Measurements from ENCODE around the gene SIDT2. TPM values are rescaled to one million over a fixed set of nuclear protein-coding genes. Genes with fewer than 3 reads are reported as not detected.

The SIDT2 gene
- total RNA-seq, 2 donors from 2014 or later, result 42.0 to 88.7 TPM

DNA sequence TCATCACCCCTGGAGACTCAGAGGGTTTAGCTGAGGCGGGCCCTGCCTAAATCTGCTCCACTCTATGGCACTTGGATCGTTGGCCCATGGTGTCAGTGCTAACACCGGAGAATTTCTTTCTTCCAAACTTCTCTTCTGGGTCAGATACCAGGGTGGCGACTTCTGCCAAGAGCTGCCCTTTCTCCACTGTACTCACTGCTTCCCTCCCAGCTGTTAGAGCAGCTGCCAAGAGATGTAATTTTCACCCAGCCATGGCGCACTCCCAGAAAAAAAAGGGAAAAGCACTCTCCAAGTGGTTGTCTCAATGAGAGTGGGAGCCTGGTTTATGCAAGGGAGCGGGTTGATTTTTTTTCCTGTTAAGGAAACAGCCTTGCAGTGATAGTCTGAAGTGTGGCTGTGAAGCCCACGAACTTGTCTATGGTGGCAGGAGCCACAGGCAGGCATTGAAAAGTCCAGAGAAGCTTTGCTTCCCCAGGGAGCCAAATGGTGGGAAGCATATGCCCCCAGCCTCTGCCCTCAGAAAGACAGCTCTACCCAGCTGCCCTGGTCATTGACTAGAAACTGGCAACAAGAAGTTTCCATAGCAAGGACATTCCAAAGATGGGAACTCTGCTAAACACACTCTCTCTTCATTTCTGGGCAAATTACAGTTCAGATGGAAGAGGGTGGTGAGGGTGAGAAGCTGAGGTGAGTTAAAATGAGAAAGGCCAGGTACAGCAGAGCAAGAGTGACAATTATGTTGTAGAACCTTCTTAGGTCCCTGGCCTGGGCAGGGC, 42.6 kb downstream of the SIDT2 start:
- peaks cover 0 to 11% of the 10 kb centered on the region in 2 donors for H3K36me3 ChIP-seq (replicated peaks in 1 of 2; ENCODE audit: insufficient read depth in 1 of 2, low read depth in 2 of 2)
- H3K9me3 ChIP-seq, result no peaks in the 10 kb centered on the region
- ATAC-seq, result peak; percentile 25
- intact Hi-C loops (cut with DNase I), result loop anchor here (10.0 kb wide), 1 partner anchor 346 kb away; no protein-coding TSS in a partner anchor
- WGBS, 2 donors, result 39 to 59% methylated on average over 6 to 7 of the region's 7 CpGs
- no peaks in the 10 kb centered on the region for H3K27me3 ChIP-seq
- no peak overlapping the region for H3K4me3 ChIP-seq
- peak in 1 of 4 donors; percentile 64 for DNase-seq
- peaks cover 37% of the 10 kb centered on the region for H3K4me1 ChIP-seq
- peak overlapping the region; percentile 30 to 65 (median 52) for H3K27ac ChIP-seq
- TF ChIP-seq, protein P1, sequence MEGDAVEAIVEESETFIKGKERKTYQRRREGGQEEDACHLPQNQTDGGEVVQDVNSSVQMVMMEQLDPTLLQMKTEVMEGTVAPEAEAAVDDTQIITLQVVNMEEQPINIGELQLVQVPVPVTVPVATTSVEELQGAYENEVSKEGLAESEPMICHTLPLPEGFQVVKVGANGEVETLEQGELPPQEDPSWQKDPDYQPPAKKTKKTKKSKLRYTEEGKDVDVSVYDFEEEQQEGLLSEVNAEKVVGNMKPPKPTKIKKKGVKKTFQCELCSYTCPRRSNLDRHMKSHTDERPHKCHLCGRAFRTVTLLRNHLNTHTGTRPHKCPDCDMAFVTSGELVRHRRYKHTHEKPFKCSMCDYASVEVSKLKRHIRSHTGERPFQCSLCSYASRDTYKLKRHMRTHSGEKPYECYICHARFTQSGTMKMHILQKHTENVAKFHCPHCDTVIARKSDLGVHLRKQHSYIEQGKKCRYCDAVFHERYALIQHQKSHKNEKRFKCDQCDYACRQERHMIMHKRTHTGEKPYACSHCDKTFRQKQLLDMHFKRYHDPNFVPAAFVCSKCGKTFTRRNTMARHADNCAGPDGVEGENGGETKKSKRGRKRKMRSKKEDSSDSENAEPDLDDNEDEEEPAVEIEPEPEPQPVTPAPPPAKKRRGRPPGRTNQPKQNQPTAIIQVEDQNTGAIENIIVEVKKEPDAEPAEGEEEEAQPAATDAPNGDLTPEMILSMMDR (IDR thresholded peaks at IDR 0.05), result no peak
- TF ChIP-seq POLR2A (IDR thresholded peaks at IDR 0.05), result no peak

DNA sequence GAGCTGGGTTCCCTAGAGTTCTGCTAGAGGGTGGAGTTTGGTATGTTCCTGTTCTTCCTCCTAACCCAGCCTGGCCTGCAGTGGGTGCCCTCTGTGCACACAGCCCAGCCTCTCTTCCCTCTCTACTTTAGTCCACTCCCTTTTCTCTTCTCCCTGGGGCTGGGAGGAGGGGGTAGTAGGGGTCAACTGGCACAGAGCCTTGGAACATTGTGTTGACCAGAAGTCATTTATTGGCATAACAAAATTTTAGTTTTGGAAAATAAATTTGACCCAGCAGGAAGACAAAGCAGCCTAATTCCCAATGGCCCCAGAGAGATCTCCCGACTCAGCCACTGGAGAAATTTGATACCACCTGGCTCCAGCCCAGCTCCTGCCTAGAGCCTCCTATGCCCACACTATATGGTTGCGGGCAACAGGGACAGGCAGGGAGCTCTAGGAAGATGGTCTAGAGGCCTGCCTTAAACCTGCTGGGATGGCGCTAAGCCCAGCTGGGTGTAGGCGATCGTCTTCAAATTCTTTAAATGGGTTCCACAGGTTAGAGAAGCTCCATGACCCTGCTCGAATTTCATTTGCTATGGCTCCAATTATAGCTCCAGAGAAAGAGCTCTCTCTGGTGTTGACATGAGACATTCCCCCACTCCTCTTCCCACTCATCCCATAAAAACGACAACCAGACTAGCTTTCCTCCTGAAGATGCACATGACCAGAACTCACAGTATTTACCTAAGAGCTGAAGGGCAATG, 43.4 kb downstream of the SIDT2 start:
- Histone ChIP-seq H3K27ac (peak overlapping the region in 3 of 4 donors; percentile 50 to 65 (median 55)), H3K36me3 (replicated peaks in 1 of 2; ENCODE audit: insufficient read depth in 1 of 2, low read depth in 2 of 2) (peaks cover 0 to 13% of the 10 kb centered on the region in 2 donors), H3K4me1 (peaks cover 42% of the 10 kb centered on the region), H3K27me3 (no peaks in the 10 kb centered on the region), H3K4me3 (no peak overlapping the region), H3K9me3 (no peaks in the 10 kb centered on the region)
- peak; percentile 21 for ATAC-seq
- no peak for TF ChIP-seq POLR2A (IDR thresholded peaks at IDR 0.05)
- TF ChIP-seq, protein P1 (IDR thresholded peaks at IDR 0.05), result no peak
- DNase-seq, result peak; percentile 54 to 79 (median 61)
- intact Hi-C loops (cut with DNase I), result loop anchor here (10.0 kb wide), 1 partner anchor 347 kb away; no protein-coding TSS in a partner anchor
- WGBS, 2 donors, result 56% methylated on average over 7 of the region's 7 CpGs

DNA sequence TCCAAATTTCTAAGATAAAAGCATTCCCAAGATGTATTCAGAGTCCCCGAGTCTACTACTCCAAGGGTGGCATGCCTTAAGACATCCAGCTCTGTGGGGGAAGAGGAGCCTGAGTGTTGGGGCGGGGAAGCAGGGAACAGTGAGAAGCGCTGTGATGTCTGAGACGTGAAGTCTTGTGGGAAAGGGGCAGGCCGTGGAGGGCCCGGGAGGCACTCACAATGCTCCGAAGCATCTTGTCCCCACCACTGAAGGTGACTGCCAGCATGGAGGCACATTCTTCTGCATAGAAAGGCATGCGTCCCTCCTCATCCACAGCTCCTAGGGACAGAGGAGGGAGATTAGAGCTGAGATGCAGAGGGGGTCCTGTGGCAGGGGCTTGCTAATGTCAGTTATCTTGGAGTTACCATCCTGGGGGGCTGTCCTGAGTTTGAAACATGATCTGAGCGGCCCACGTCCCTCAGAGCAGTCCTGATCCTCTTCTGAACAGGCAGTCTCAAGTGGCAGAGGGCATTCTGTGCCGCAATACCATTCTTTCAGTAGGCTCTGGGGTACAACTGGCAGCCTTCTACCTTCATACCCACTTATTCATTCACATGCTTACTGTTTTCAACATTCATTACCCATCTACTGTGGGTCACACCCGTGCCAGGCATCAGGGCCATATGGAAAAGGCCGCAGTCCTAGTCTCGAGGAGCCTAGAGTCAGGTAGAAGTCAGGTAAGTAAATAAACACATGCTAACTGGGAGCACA, 44.6 kb downstream of the SIDT2 start:
- WGBS, 2 donors, result 92 to 93% methylated on average over 14 of the region's 14 CpGs
- H3K27me3 ChIP-seq, result no peaks in the 10 kb centered on the region
- peaks cover 42% of the 10 kb centered on the region for H3K4me1 ChIP-seq
- ATAC-seq (no peak), DNase-seq (no peak)
- TF ChIP-seq POLR2A (IDR thresholded peaks at IDR 0.05), result no peak
- TF ChIP-seq, protein P1 (IDR thresholded peaks at IDR 0.05), result no peak
- intact Hi-C loops (cut with DNase I), result loop anchor here (10.0 kb wide), 1 partner anchor 348 kb away; no protein-coding TSS in a partner anchor
- H3K4me3 ChIP-seq, result no peak overlapping the region
- H3K27ac ChIP-seq, result no peak overlapping the region
- H3K36me3 ChIP-seq (replicated peaks in 1 of 2; ENCODE audit: insufficient read depth in 1 of 2, low read depth in 2 of 2), result peaks cover 0 to 16% of the 10 kb centered on the region in 2 donors
- no peaks in the 10 kb centered on the region for H3K9me3 ChIP-seq

DNA sequence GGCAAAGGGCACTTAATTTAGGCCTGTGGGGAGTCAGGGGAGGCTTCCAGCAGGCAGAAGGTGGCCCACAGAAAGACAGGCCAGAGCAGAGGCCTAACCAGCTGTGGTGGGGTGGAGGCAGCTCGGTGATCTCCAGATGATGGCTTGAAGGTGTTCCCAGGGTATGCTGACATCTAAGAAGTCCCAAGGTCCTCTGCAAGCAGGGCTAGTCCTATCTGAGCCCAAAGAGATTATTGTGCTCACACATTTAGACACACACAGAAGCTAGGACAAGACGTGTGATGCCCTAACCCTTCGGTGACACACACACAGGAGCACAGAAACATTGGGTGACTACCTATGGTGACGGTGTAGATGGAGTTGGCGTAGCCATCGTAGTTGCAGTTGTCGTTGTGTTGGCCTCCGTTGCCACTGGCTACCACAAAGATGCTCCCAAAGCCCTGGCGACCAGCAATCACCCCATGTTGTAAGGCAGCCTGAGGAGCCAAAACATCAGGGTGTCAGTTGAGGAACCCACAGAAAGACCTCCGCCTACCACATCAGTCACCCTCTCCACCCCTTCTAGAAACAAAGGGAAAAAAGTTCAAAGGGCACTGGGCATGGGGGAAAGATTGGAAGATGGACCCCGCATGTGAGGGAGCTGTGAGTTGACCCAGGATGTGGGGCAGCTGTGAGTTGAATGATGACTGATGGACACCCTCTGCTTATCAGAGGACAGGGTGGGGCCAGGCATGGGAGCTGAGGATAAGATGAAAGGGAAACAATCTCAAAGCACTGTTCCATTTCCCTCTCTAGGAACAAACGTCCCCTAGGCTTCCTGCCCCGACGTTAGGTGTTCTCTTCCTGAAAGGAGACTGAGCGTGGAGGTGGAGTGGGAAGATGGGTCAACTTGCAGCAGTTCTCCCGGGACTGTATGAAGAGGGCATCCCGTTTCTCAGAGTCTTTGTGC, 45.5 kb downstream of the SIDT2 start:
- DNase-seq, result no peak

More for the DNA sequence above, 45.5 kb downstream of the SIDT2 start:
- Histone ChIP-seq H3K27me3 (no peaks in the 10 kb centered on the region), H3K9me3 (no peaks in the 10 kb centered on the region), H3K4me1 (peaks cover 38% of the 10 kb centered on the region), H3K36me3 (replicated peaks in 1 of 2; ENCODE audit: insufficient read depth in 1 of 2, low read depth in 2 of 2) (peaks cover 0 to 19% of the 10 kb centered on the region in 2 donors), H3K27ac (no peak overlapping the region), H3K4me3 (no peak overlapping the region)
- ATAC-seq, result no peak
- intact Hi-C loops (cut with DNase I), result loop anchor here (10.0 kb wide), 1 partner anchor 349 kb away; no protein-coding TSS in a partner anchor
- TF ChIP-seq, protein P1 (IDR thresholded peaks at IDR 0.05), result no peak
- 78 to 87% methylated on average over 15 to 17 of the region's 17 CpGs for WGBS, 2 donors

All from body of pancreas (tissue), 4 donors.